Thoracic aorta (tissue), 2 donors: Measurements from ENCODE around the gene SMS. TPM values are rescaled to one million over a fixed set of nuclear protein-coding genes. Genes with fewer than 3 reads are reported as not detected.

ENCODE experiments used
- ATAC-seq: fragments of 150-250 bp; one replicate; pipeline ENCODE4 v1.8.0; 2017; ENCODE audit warnings: low read depth; ENCODE audit not compliant: insufficient number of reproducible peaks, low FRiP score
- DNase-seq: peaks from one replicate; pipeline ENCODE4 v3.0.0-alpha.2; 2020; ENCODE audit warnings: low spot score
- H3K27ac ChIP-seq, 2 donors: fragments of 200-600 bp; sonication (generic); 1 replicate in 1 of 2; 2 replicates in 1 of 2; pipeline ENCODE4 v1.5.1; 2016; ENCODE audit warnings: mild to moderate bottlenecking in 2 of 2, moderate library complexity in 2 of 2
- H3K27me3 ChIP-seq: fragments of 200-600 bp; sonication (generic); replicated peaks from 2 replicates; pipeline ENCODE4 v1.6.0; 2016; ENCODE audit warnings: mild to moderate bottlenecking; ENCODE audit not compliant: insufficient read depth
- H3K36me3 ChIP-seq: fragments of 200-600 bp; sonication (generic); one replicate; pipeline ENCODE4 v1.5.1; 2016
- H3K4me1 ChIP-seq, 2 donors: fragments of 200-600 bp; sonication (generic); 1 replicate in 1 of 2; 2 replicates in 1 of 2; pipeline versions ENCODE4 v1.5.1 to v1.6.0; 2016; ENCODE audit warnings: low read depth in 2 of 2, mild to moderate bottlenecking in 1 of 2; ENCODE audit not compliant: control insufficient read depth in 1 of 2
- H3K4me3 ChIP-seq: fragments of 200-600 bp; sonication (generic); 2 replicates; pipeline ENCODE4 v1.5.1; 2016; ENCODE audit warnings: mild to moderate bottlenecking
- H3K9me3 ChIP-seq: fragments of 200-600 bp; sonication (generic); 2 replicates; pipeline ENCODE4 v1.5.1; 2016
- total RNA-seq, 2 donors: library from RNA; depleted of rRNA; stranded (reverse); fragments of >200 nt; gene quantifications; one replicate each; pipeline versions ENCODE4 v1.1.0 to v1.2.3, GENCODE V29; 2016
- TF ChIP-seq, protein P1 (sequence below): fragments of 200-600 bp; sonication (generic); IDR thresholded peaks from one replicate; pipeline ENCODE4 v1.5.1; 2019; ENCODE audit warnings: antibody characterized with exemption

The SMS gene
- total RNA-seq, 2 donors from 2014 or later, result 37.8 to 61.6 TPM

DNA sequence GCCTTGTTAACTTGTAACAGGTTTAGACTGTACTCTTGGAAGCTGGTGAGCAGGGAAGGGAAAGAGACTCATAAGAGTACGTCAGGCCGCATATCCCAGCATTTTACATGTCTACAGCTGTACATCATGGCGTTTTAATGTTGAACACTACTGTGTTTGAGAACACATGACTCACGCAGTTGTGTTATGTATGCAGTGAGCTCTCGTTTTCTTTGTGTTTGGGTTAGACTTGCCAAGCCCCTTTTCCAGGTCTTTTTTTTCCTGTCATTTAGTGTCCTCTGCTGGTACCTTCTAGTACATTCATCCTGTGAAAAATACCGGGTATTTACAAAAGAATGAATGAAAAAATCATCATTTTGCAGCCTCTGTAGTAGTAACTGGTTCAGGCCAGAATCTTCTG is 35.3 kb downstream of the SMS start:
- Histone ChIP-seq H3K27me3 (no peaks in the 10 kb centered on the region), H3K9me3 (no peaks in the 10 kb centered on the region), H3K4me3 (no peak overlapping the region), H3K27ac (peak overlapping the region in 1 of 2 donors; percentile 61), H3K36me3 (no peaks in the 10 kb centered on the region), H3K4me1 (peaks cover 0 to 10% of the 10 kb centered on the region in 2 donors)
- DNase-seq (no peak), ATAC-seq (peak; percentile 36)
- TF ChIP-seq, protein P1, sequence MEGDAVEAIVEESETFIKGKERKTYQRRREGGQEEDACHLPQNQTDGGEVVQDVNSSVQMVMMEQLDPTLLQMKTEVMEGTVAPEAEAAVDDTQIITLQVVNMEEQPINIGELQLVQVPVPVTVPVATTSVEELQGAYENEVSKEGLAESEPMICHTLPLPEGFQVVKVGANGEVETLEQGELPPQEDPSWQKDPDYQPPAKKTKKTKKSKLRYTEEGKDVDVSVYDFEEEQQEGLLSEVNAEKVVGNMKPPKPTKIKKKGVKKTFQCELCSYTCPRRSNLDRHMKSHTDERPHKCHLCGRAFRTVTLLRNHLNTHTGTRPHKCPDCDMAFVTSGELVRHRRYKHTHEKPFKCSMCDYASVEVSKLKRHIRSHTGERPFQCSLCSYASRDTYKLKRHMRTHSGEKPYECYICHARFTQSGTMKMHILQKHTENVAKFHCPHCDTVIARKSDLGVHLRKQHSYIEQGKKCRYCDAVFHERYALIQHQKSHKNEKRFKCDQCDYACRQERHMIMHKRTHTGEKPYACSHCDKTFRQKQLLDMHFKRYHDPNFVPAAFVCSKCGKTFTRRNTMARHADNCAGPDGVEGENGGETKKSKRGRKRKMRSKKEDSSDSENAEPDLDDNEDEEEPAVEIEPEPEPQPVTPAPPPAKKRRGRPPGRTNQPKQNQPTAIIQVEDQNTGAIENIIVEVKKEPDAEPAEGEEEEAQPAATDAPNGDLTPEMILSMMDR, result peak; percentile 43

DNA sequence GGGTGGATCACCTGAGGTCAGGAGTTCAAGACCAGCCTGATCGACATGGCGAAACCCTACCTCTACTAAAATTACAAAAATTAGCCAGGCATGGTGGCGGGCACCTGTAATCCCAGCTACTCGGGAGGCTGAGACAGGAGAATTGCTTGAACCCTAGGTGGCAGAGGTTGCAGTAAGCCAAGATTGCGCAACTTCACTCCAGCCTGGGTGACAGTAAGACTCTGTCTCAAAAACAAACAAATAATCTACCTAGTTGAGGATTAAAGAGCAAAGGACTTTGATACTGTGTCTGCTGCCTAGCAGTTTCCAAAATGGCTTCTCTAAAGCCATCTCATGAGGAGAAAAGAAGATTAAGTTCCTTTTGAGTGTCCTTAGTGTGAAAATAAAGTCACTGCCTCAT is 37.8 kb downstream of the SMS start:
- H3K27me3 ChIP-seq, result no peaks in the 10 kb centered on the region
- no peak overlapping the region for H3K4me3 ChIP-seq
- H3K36me3 ChIP-seq, result no peaks in the 10 kb centered on the region
- H3K9me3 ChIP-seq, result no peaks in the 10 kb centered on the region
- ATAC-seq (no peak), DNase-seq (no peak)
- peaks cover 0 to 10% of the 10 kb centered on the region in 2 donors for H3K4me1 ChIP-seq
- TF ChIP-seq, protein P1, result no peak
- H3K27ac ChIP-seq, result no peak overlapping the region

DNA sequence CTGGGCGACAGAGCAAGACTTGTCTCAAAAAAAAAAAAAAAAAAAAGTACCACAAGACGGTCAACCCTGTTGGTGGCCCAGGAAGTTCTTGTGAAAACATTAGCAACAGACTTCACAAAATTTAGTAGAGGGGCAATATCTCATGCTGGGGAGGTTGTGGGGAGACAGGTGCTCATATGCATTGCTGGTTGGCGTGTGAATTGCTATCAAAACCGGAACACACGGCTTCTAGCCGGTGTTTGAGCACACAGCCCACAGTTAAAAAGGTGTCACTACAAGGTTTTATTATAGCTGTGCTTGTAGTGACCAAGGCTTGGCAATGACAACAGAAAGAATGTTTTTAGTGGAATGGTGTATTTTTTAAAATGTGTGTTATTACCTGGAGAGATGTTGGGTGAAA is 41.8 kb downstream of the SMS start:
- Histone ChIP-seq H3K4me1 (no peaks in the 10 kb centered on the region), H3K9me3 (no peaks in the 10 kb centered on the region), H3K27me3 (no peaks in the 10 kb centered on the region), H3K27ac (no peak overlapping the region), H3K36me3 (no peaks in the 10 kb centered on the region), H3K4me3 (no peak overlapping the region)
- no peak for ATAC-seq
- DNase-seq, result no peak
- TF ChIP-seq, protein P1, result no peak

DNA sequence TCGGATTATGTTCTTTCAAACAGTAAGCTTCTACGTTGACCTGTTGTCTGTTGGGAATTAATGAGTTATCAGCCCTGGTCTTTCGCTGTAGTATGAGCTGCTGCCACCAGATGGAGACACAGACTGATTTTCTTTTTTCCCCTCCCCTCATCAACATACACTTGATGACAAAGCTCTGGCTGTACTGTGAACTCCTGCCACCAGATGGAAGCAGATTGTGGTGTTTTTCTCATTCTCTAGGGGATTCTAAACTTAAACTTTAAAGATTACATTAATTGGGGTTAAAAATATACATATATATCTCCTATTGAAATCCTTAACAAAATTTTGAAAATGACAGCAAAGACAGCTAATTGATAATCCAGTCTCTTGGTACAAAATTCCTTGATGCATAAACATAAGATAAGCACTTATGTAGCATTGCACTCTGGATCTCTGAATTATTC is 44.8 kb downstream of the SMS start:
- ATAC-seq (no peak), DNase-seq (no peak)
- Histone ChIP-seq H3K9me3 (no peaks in the 10 kb centered on the region), H3K4me3 (no peak overlapping the region), H3K27ac (peak overlapping the region in 1 of 2 donors; percentile 47), H3K36me3 (no peaks in the 10 kb centered on the region), H3K27me3 (no peaks in the 10 kb centered on the region), H3K4me1 (no peaks in the 10 kb centered on the region)
- TF ChIP-seq, protein P1, result peak; percentile 73

DNA sequence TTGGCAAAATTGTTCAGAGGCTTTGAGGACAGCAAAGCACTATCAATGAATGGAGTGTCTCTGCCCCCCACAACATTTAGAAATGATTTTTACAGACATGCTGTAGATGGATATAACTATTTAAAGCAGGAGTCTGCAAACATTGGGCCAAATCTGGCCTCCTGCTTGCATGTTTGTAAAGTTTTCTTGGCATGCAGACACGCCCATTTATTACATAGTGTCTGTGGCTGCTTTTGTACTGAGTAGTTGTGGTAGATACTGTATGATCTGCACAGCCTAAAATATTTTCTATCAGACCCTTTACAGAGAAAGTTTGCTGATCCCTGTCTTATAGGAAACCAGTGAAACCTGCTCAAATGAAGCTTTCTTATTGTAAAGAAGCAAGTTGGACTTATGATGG is 46.1 kb downstream of the SMS start:
- H3K4me1 ChIP-seq, result no peaks in the 10 kb centered on the region
- TF ChIP-seq, protein P1, result no peak

More for the DNA sequence above, 46.1 kb downstream of the SMS start:
- Histone ChIP-seq H3K4me3 (no peak overlapping the region), H3K36me3 (no peaks in the 10 kb centered on the region), H3K27ac (no peak overlapping the region), H3K27me3 (no peaks in the 10 kb centered on the region), H3K9me3 (no peaks in the 10 kb centered on the region)
- DNase-seq (no peak), ATAC-seq (no peak)
